Mucosa of descending colon (tissue), 3 donors: ENCODE results near the gene APC2. TPM values are rescaled to one million over a fixed set of nuclear protein-coding genes. Genes with fewer than 3 reads are reported as not detected.

Source experiments
- ATAC-seq: fragments of 200-7000 bp; cut with Tn5 transposase; one replicate; pipeline ENCODE4 v1.9.1; 2020; ENCODE audit warnings: mild to moderate bottlenecking, moderate library complexity
- DNase-seq, 3 donors: peaks; one replicate each; pipeline ENCODE4 v3.0.0-alpha.2; 2020
- H3K36me3 ChIP-seq: fragments of 200-600 bp; one replicate; pipeline ENCODE4 v1.8.0; 2021; ENCODE audit warnings: low read depth, mild to moderate bottlenecking
- H3K4me1 ChIP-seq: fragments of 200-600 bp; one replicate; pipeline ENCODE4 v1.8.0; 2021; ENCODE audit warnings: low read depth, mild to moderate bottlenecking
- H3K4me3 ChIP-seq: fragments of 200-600 bp; one replicate; pipeline ENCODE4 v1.8.0; 2021; ENCODE audit warnings: mild to moderate bottlenecking
- H3K9me3 ChIP-seq: fragments of 200-600 bp; one replicate; pipeline ENCODE4 v1.8.0; 2021; ENCODE audit warnings: mild to moderate bottlenecking
- intact Hi-C, 2 donors: fragments of 100-400 bp; cut with DNase I in 1 of 2; cut with micrococcal nuclease in 1 of 2; formaldehyde crosslinking; loops; one replicate each; pipeline versions ENCODE4 v1.11.0 to v1.11.1; 2022; cut with DNase I, micrococcal nuclease
- long read RNA-seq, 2 donors: library from polyadenylated mRNA; unstranded; transcript quantifications; one replicate each; pipeline ENCODE4 v2.0.0, GENCODE V29; 2019 to 2021
- total RNA-seq, 3 donors: library from RNA; stranded (reverse); fragmentation: NEBNext Ultra II Directional in 2 of 3; extraction: Animal tissue kit (Norgen Biotek cat#: 25700) in 2 of 3; gene quantifications; one replicate each; pipeline versions ENCODE4 v1.2.1 to v1.2.4, GENCODE V29; 2021 to 2023
- TF ChIP-seq, protein P1 (sequence below): fragments of 200-600 bp; IDR thresholded peaks from one replicate; pipeline ENCODE4 v1.8.0; 2022; ENCODE audit warnings: antibody characterized with exemption, mild to moderate bottlenecking
- donor health status: DM: no; HTN: no; CAD: no; lungs with moderate emphysema.
- donor health status: DM: no; HTN: no; CAD: no.
- donor health status: DM: no; HTN: yes; CAD: no.

Gene APC2, protein sequence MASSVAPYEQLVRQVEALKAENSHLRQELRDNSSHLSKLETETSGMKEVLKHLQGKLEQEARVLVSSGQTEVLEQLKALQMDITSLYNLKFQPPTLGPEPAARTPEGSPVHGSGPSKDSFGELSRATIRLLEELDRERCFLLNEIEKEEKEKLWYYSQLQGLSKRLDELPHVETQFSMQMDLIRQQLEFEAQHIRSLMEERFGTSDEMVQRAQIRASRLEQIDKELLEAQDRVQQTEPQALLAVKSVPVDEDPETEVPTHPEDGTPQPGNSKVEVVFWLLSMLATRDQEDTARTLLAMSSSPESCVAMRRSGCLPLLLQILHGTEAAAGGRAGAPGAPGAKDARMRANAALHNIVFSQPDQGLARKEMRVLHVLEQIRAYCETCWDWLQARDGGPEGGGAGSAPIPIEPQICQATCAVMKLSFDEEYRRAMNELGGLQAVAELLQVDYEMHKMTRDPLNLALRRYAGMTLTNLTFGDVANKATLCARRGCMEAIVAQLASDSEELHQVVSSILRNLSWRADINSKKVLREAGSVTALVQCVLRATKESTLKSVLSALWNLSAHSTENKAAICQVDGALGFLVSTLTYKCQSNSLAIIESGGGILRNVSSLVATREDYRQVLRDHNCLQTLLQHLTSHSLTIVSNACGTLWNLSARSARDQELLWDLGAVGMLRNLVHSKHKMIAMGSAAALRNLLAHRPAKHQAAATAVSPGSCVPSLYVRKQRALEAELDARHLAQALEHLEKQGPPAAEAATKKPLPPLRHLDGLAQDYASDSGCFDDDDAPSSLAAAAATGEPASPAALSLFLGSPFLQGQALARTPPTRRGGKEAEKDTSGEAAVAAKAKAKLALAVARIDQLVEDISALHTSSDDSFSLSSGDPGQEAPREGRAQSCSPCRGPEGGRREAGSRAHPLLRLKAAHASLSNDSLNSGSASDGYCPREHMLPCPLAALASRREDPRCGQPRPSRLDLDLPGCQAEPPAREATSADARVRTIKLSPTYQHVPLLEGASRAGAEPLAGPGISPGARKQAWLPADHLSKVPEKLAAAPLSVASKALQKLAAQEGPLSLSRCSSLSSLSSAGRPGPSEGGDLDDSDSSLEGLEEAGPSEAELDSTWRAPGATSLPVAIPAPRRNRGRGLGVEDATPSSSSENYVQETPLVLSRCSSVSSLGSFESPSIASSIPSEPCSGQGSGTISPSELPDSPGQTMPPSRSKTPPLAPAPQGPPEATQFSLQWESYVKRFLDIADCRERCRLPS (N-terminal part only)
- total RNA-seq, result 1 to 10 TPM in 1 of 3 donors, under 1 TPM in 2; 0.23 to 5.9 (median 0.24) TPM
- long read RNA-seq, donor 1, partial matches to known transcripts, result 0 of 8 reads
- long read RNA-seq, donor 1, other reads (novel, unspliced or antisense), result 8 of 8 reads
- long read RNA-seq, donor 2, result 0 reads

DNA sequence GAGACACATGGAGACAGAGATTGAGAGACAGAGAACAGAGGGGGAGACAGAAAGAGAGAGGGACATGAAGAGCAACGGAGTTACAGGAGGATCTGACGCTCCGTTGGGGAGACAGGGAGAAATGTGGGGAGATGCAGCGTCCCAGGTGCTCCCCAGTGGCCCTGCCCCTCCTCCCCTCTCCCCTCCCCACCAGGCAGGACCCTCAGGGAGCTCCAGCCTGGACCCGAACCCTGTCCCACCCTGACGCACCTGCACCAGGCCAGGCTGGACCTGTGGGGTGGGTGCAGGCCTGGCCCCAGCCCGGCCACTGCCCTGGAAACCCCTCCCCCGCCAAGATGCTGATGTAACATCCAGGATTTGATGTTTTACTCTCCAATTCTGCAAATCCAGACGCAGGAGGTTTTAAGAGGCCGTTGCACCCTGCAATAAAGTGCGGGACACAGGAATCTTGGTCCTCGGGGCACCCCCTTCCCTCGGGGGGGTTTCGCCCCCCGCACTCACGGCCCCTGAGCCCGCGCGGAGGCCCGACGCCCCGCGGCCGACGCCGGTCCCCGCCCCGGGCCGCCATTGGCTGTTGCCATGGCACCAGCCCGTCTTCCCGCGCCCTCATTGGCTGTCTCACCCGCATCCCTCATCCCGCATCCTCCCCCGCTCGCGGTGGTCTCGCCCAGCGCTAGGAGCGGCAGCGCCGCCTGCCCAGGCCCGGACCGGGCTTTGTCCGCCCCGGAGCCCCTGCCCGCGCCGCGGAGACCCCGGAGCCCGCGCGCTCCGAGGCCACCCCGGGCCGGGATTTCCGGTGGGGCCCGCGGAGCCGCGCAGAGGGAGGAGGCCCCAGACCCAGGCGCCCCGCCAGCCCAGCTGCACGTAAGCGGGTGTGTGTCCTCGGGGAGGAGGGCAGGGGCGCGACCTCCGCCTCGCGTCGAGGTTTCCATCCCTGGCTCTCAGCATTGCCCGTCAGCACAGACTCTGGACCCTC, at the start of gene APC2:
Gene APC2 (plus strand): TSS at position 655 of the 976 bp plus-strand sequence. CDS start 2,881 bp downstream, outside the sequence.
- TF ChIP-seq, protein P1, sequence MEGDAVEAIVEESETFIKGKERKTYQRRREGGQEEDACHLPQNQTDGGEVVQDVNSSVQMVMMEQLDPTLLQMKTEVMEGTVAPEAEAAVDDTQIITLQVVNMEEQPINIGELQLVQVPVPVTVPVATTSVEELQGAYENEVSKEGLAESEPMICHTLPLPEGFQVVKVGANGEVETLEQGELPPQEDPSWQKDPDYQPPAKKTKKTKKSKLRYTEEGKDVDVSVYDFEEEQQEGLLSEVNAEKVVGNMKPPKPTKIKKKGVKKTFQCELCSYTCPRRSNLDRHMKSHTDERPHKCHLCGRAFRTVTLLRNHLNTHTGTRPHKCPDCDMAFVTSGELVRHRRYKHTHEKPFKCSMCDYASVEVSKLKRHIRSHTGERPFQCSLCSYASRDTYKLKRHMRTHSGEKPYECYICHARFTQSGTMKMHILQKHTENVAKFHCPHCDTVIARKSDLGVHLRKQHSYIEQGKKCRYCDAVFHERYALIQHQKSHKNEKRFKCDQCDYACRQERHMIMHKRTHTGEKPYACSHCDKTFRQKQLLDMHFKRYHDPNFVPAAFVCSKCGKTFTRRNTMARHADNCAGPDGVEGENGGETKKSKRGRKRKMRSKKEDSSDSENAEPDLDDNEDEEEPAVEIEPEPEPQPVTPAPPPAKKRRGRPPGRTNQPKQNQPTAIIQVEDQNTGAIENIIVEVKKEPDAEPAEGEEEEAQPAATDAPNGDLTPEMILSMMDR, result no peak
- ATAC-seq (no peak), DNase-seq (no peak)
- intact Hi-C loops, result no loop called here
- Histone ChIP-seq H3K4me3 (no peak within 1 kb of the TSS), H3K36me3 (no peaks in the 10 kb centered on the region), H3K4me1 (peaks cover 18% of the 10 kb centered on the region), H3K9me3 (no peaks in the 10 kb centered on the region)

DNA sequence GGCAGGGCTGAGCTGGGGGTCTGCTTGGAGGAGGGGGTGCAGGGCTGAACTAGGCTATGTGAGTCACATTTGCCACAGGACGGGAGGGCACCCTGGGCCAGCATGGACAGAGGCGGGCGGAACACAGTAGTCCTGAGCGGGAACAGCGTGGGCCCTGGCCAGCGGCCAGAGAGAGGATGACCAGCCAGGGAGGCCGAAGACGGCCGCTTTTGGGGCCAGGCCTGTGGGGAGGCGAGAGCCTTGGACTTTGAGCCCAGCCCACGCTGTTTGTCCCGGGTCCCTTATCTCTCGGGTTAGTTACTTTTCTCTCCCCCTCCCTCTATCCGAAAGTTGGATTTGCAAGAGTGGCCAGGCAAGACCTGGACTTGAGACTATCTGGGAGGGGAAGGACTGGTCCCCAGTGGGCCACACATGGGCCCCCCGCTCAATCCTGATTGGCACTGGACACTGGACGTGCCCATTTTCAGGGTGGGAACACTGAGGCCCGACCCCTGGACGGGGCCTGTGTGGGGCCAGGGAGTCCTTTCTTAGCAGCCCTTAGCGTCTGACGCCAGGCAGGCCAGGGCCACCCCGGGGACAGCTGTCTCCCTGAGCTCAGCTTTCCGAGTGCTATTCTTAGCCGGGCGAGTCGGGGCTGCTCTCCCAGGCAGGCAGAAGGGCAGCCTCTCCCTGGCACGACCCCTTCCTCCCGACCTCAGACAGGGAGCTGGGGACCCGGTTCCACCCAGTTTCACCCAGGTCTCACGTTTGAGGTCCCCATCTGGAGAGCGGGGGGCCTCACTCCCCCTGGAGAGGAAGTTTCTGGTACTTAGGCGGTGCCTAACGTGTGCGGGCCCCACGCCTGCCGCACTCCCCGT, 49.4 kb upstream of the APC2 start:
- TF ChIP-seq, protein P1, result no peak
- peak; percentile 34 for ATAC-seq
- Histone ChIP-seq H3K36me3 (no peaks in the 10 kb centered on the region), H3K4me3 (peak overlapping the region; percentile 24), H3K4me1 (peaks cover 11% of the 10 kb centered on the region), H3K9me3 (no peaks in the 10 kb centered on the region)
- no peak for DNase-seq
- intact Hi-C loops, result no loop called here

DNA sequence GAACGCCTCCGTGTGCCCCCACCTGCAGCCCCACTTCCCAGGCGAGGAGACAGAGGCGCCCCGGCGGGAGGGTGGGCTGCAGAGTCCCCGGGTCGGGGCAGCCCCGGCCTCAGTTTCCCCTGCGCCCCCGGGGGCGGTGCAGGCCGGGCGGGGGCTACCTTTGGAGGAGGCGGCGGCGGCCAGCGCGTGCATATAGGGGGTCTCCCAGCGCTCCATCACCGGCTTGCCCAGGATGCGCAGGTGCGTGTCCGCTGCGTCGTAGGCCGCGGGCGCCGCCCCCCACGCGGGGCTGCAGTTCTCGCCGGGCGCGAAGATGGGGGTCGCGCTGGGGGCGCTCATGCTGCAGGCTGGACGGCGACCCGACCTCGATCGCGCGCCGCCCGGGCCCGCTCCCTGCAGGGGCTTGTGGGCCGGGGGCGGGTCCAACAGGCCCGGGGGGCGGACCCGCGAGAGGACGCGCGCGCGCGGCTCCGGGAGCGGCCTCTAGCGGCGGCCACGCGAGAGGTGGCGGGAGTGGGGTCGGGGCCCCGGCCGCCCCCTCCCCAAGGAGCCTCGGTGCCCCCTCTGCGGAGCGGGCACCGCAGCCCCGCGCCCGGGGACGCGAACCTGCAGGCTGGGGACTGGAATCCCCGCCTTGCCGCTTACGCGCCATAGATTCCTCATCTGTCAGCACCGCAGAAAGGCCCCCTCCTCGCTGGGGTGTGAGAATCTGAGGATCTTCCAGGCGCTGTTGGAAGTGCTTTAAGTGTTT, 48.6 kb upstream of the APC2 start, which contains the start of gene GAMT:
Gene GAMT (minus strand): TSS at position 405 of the 751 bp plus-strand sequence. CDS start 66 bp downstream, at position 339.
- no peaks in the 10 kb centered on the region for H3K9me3 ChIP-seq
- H3K4me3 ChIP-seq, result peak within 1 kb of the TSS; percentile 24
- ATAC-seq, result peak; percentile 53
- peak in 1 of 3 donors; percentile 53 for DNase-seq
- no peaks in the 10 kb centered on the region for H3K36me3 ChIP-seq
- intact Hi-C loops, result no loop called here
- H3K4me1 ChIP-seq, result peaks cover 12% of the 10 kb centered on the region
- TF ChIP-seq, protein P1, result peak; percentile 11

DNA sequence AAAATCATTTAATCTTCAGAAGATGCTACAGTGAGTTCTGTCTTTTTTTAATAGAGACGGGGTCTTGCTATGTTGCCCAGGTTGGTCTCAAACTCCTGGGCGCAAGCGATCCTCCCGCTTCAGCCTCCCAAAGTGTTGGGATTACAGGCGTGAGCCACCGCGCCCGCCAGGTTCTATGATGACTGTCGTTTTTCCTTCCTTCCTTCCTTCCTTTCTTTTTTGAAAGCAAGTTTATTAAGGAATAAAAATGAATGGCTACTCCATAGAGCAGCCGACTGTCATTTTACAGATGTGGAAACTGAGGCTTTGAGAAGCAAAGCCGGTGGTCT, 48.1 kb upstream of the APC2 start:
- H3K4me3 ChIP-seq, result no peak overlapping the region
- no peaks in the 10 kb centered on the region for H3K36me3 ChIP-seq
- intact Hi-C loops, result no loop called here
- no peak for DNase-seq
- TF ChIP-seq, protein P1, result no peak
- no peaks in the 10 kb centered on the region for H3K9me3 ChIP-seq
- no peak for ATAC-seq
- H3K4me1 ChIP-seq, result peaks cover 15% of the 10 kb centered on the region
